Stimulated activated CD4-positive, alpha-beta T cell treated with anti-CD3 and anti-CD28 coated beads, Interleukin-4, amount 100 ng/mL, for 4 hours (primary cell): ENCODE measurements around the gene JMJD1C.

Experiments used
- DNase-seq, 2 experiments: peaks; one replicate each; pipeline ENCODE4 v3.0.0-alpha.2; 2020

JMJD1C gene

GRCh38 chr10:63477927-63478326 lies 12.2 kb upstream of the JMJD1C start:
- no peak for DNase-seq

DNA sequence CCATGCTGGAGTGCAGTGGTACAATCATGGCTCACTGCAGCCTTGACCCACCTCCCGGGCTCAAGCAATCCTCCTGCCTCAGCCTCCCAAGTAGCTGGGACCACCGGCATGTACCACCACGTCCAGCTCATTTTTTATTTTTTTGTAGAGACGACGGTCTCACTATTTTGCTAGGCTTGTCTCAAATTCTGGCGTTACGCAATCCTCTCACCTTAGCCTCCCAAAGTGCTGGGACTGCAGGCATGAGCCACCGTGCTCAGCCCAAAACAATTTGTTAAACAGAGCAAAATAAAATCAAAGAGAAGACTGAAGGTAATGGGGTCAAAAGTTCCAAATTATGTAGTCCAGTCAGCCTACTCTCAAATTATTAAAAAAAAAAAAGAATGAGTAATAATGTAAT lies 8.7 kb upstream of the JMJD1C start:
- DNase-seq = no peak

DNA sequence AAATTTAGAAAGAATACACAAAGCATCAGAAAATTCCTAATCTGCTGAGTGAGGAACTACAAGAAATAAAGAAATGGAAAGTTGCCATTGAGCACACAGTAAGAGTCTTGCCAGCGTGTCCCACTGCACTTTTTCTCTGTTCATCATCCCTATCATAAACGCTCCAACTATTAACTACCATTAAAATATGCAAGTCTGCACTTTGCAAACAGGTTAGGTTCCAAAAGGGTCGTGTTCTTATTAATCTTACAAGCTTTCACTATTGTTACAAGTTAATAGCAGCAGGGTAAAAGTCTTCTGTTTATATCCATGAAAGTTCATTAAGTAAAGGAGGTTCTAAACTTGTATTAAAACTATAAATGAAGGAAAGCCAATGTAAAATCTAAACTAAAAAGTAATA lies 5.2 kb upstream of the JMJD1C start:
- DNase-seq = no peak

DNA sequence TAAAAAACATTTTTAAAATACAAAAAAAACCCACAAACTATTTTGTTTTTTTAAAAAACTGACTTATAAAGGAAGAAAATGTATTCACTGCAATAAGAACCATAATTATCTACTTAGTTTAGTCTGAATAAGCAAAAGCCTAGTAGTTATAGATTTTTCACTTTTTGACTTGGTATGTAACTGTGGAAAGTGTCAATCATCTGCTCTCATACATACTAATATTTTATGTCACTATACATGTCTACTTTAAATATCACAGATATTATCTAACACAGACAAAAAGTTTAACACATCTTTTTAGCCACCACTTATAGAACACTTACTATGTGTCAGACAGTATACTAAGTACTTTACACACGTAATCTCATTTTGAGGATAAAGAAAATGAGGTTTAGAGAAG lies 3.2 kb upstream of the JMJD1C start:
- DNase-seq = no peak

GRCh38 chr10:63467841-63468240 lies 2.1 kb upstream of the JMJD1C start:
- no peak for DNase-seq

DNA sequence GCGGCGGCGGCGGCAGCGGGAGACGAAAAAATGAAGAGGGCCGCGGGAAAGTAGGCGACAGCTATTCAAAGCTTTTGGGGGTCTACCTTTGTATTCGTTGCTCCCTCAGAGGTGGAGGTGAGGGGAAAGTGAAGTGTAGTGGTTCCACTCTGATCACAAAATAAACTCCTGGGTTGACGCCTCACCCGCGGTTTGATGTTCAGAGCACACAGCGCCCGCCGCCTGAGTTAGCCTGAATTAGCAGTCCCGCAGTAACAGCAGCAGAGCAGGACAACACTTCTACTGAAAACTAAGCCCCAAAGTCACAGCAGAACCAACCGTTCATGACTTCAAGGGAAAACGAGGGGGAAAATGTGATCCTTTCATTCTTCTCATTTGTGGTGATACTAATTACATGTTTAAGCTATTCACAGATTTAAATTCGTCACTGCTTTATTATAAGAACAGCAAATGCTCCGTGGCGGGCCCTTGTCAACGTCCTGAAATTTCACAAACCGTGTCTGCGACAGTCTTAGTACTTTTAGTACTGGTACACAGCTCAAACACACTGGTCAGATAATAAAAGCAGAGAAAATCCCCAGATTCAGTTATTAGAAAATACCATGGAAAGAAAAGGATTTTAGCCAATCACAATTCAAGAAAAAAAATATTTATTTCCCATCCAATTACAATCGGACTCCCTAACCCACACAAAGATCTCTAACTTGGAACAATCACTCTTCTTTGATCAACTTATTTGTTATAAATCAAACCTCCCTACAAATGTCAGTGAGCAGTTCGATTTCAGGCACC lies 563 bp upstream of the JMJD1C start:
- DNase-seq = peak; percentile 13

GRCh38 chr10:63464402-63465292 lies 1.1 kb downstream of the JMJD1C start:
- no peak for DNase-seq

DNA sequence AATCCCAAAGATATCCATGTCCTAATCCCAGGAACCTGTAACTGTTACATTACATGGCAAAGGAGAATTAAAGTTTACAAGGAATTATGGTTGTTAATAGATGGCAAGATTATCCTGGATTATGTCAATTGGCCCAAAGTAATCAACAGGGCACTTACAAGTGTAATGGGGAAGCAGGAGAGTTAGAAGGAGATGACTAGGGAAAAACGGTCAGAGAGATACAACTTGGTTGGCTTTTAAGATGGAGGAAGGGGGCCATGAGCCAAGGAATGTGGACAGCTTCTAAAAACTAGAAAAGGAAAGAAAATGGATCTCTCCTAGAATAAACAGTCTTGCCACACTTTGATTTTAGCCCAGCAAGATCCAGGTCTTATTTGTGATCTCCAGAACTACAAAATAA lies 3.3 kb downstream of the JMJD1C start:
- no peak for DNase-seq

DNA sequence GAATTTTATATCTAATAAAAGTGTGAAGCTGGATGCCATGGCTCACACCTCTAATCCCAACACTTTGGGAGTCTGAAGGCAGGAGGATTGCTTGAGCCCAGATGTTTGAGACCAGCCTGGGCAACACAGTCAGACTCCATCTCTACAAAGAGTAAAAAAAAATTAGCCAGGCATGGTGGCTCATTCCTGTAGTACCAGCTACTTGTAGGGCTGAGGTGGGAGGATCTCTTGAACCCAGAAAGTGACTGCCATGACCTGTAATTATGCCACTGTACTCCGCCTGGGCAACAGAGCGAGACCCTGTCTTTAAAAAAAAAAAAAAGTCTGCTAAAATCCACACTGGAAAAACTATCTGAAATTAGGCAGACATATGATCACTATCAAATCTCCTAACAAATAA lies 7.6 kb downstream of the JMJD1C start:
- DNase-seq = no peak

DNA sequence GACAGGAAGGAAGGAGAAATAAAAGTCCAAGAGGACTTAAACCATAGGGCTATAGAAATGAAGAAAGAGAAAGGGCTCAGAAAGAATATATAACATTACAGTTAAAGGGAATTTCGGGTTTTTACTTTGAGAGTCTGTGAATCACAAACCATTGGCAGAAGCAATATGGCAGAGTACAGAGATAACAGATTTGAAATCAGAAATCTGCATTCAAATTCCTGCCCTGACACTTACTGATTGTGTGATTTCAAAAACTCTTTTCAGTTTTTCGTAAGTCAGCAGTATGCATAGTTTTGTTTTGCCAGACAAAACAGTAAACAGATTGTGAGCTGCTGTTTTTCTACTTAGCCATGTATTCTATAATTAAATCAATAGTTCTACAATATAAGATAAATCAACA lies 8.2 kb downstream of the JMJD1C start:
- DNase-seq = no peak

GRCh38 chr10:63456437-63457210 lies 9.2 kb downstream of the JMJD1C start:
- no peak for DNase-seq

DNA sequence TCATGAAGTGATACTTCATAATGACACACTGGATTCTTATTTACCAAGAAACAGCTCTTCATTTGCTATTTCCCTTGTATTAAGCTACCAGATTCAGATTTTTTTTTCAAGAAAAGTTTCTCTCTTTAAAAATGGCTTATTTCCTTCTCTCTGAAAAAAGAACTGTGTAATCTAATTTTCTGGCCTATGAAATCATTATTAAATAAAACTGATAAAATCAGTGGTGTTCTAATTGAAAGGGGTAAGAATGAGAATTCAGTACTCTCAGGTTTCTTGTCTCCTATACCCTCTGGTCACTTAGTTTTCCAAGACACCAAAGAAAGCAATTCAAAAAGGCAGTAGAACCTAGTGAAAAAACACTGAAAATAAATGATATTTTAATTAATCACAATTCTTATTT lies 10.3 kb downstream of the JMJD1C start:
- DNase-seq = no peak

- no peak for DNase-seq
Measured at GRCh38 chr10:63454631-63455030, 11.1 kb downstream of the JMJD1C start.

DNA sequence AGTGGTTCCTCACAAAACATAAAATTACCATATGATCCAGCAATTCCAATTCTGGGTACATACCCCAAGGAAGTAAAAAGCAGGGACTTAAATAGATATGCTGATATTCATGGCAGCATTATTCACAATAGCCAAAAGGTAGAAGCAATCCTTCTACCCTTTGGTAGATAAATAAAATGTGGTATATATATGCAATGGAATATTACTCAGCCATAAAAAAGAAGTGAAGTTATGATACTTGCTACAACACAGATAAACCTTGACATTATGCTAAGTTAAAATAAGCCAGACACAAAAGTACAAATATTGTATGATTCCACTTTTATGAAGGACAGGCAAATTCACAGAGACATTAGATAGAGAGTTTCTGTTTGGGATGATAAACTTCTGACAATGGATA lies 13.3 kb downstream of the JMJD1C start:
- no peak for DNase-seq

GRCh38 chr10:63446716-63447440 lies 18.9 kb downstream of the JMJD1C start:
- no peak for DNase-seq

GRCh38 chr10:63441404-63441803 lies 24.4 kb downstream of the JMJD1C start:
- DNase-seq = no peak

GRCh38 chr10:63439607-63440006 lies 26.2 kb downstream of the JMJD1C start:
- DNase-seq = no peak

DNA sequence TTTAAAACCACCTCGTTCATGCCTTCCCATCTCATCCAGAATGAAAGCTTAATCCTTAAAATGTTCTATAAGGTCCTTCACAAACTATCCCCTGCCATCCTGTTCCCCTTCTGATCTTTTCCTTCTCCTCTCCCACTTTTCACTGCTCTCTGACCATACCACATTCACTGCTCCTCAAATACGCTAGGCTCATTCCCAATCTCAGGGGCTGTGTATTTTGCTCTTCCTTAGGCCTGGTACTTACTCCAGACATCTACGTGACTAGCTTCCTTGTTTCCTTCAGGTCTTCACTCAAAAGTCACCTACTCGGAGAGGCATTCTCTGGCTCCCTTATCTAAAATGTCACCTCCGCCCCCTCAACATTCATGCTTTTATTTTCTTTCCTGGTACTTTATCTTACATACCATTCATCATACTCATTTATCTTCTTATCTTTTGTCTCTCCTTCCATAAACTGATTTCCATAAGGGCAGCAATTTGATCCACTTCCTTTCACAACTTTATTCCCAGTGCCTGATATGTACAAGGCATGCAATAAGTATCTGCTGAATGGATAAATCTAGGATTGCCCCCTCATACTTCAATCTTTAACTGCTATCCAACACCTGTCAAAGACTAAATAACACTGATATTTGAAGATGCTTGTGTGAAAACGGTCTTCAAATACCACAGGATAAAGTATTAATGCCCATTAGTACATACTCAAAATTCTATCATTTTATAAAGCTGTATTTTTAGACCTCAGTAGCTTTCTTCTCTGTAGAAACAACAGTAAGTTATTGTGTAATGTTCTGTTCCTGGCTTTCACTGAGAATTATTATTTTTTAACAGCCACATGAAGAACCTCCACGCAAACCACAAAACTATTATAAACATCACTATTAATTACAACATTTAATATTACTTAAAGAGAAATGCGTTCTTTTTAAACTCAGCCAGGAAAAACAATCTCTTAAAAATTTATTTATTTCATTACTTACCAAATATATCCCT lies 27.0 kb downstream of the JMJD1C start:
- DNase-seq = no peak

GRCh38 chr10:63437116-63437949 lies 28.4 kb downstream of the JMJD1C start:
- no peak for DNase-seq

DNA sequence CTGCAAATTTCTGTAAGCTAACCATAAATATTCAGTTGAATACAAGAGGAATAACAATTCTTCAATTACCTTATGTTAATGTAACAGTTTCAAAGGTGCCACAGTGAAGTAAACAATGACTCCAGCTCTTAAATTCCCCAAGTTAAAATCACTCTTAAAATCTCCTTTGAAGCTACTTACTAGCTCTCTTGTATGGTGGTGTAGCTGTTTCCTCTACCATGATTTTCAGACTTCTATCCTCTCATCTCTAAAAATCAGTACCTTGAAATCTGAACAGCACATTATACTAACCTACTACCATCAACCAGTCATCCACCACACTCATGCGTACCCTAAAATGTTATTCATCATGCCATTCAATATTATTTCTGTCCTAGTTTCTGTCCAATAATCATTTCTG lies 29.6 kb downstream of the JMJD1C start:
- DNase-seq = no peak
